MCF 10A (cell line): ENCODE results near the gene NFIB. TPM values are rescaled to one million over a fixed set of nuclear protein-coding genes. Genes with fewer than 3 reads are reported as not detected.
A peak's percentile ranks its signal among the peaks of the same experiment; 100 is the strongest.

ENCODE experiments used
- BruUV-seq: library from RNA; stranded (reverse); fragments of 400-500 nt; replicated peaks from 2 replicates; lab custom pipeline; 2021; lab: Mats Ljungman, UMichigan
- CTCF ChIA-PET: fragments of 300-600 bp; sonication (Branson Sonifier 250); formaldehyde crosslinking; extraction: SDS; loops from one replicate; lab custom pipeline; 2021; ENCODE audit warnings: antibody characterized with exemption, inconsistent platforms; lab: Yijun Ruan, JAX
- POLR2A ChIA-PET: fragments of 300-600, 350-650 bp; sonication (Branson Sonifier 250); formaldehyde crosslinking; extraction: SDS; loops from one replicate; lab custom pipeline; 2020; ENCODE audit warnings: antibody characterized with exemption, inconsistent platforms; lab: Yijun Ruan, JAX
- DNase-seq: peaks from one replicate; pipeline ENCODE4 v3.0.0-alpha.2; 2018; ENCODE audit not compliant: unreplicated experiment
- H3K27ac Mint-ChIP-seq: one replicate; pipeline ENCODE4 v1.8.0; 2022; ENCODE audit warnings: mild to moderate bottlenecking, low read depth, mixed read lengths; ENCODE audit not compliant: unreplicated experiment
- H3K27me3 Mint-ChIP-seq: one replicate; pipeline ENCODE4 v1.8.0; 2022; ENCODE audit warnings: mixed read lengths; ENCODE audit not compliant: insufficient read depth, unreplicated experiment
- H3K36me3 Mint-ChIP-seq: one replicate; pipeline ENCODE4 v1.8.0; 2022; ENCODE audit warnings: mild to moderate bottlenecking, moderate library complexity, mixed read lengths; ENCODE audit not compliant: insufficient read depth, unreplicated experiment
- H3K4me1 Mint-ChIP-seq: one replicate; pipeline ENCODE4 v1.8.0; 2022; ENCODE audit warnings: mixed read lengths; ENCODE audit not compliant: insufficient read depth, unreplicated experiment
- H3K4me3 Mint-ChIP-seq: one replicate; pipeline ENCODE4 v1.8.0; 2022; ENCODE audit warnings: mild to moderate bottlenecking, moderate library complexity, mixed read lengths; ENCODE audit not compliant: unreplicated experiment
- H3K9me3 Mint-ChIP-seq: one replicate; pipeline ENCODE4 v1.8.0; 2022; ENCODE audit warnings: mixed read lengths; ENCODE audit not compliant: unreplicated experiment
- intact Hi-C: fragments of 100-400 bp; cut with micrococcal nuclease; formaldehyde crosslinking; loops from 2 replicates; pipeline ENCODE4 v1.14.1; 2022
- total RNA-seq: library from RNA; stranded (reverse); gene quantifications from 2 replicates; pipeline ENCODE4 v1.2.3, GENCODE V29; 2022
- TF ChIP-seq, protein P1 (sequence below): fragments of 200-600 bp; IDR thresholded peaks from one replicate; pipeline ENCODE4 v1.8.0; 2022; ENCODE audit warnings: antibody characterized with exemption, mild to moderate bottlenecking; ENCODE audit not compliant: unreplicated experiment

NFIB gene
- total RNA-seq, 1 experiment from 2014 or later = 70.8 TPM

DNA sequence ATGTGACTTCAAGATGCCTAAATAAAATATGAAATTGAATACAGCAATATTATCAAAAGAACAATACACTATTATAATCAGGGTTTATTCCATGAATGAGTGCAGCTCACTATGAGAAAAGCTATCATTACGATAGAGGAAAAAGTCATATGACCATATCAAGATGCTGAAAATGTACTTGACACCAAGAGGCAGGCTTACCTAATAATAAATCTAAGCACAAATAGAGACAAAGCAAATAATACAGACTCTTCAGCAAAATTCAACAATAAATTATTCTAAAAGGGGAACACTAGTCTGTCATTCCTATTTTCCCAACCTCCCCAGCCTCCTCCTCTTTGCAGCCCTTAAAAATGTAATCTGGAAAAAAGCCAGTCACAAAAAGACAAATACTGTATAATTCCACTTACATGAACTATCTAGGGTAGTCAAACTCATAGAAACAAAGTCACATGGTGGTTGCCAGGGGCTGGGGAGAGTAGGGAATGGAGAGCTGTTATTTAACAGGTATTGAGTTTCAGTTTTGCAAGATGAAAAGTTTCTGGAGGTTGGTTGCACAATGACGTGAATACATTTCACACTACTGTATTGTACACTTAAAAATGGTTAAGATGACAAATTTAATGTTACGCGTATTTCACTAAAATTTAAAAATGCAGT is 148.4 kb downstream of the NFIB start:
- H3K36me3 Mint-ChIP-seq = peaks cover 9% of the 10 kb centered on the region
- intact Hi-C loops = no loop called here

DNA sequence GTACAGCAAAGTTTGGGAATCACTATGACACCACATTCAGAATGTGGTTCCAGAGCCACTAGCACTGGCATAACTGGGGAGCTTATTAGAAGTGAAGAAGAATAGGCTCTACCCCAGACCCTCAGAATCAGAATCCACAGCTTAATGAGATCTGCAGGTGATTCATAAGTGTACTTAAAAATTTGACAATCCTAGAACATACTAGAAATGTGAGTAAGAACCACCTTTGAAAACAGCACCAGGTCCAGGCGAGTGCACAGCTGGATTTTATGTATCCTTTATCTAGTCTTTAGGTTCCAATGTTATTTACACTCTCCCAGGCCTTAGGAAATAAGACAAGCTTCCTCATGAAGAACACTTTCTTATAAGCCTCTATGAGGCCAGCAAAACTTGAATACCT is 149.0 kb downstream of the NFIB start:
- CTCF ChIA-PET = interaction anchor here (0.6 to 1.1 kb wide), 4 partner anchors 145 to 737 kb away, joined by 3 read pairs; no protein-coding TSS in a partner anchor
- H3K27ac Mint-ChIP-seq = peak overlapping the region; percentile 54
- no peaks in the 10 kb centered on the region for H3K27me3 Mint-ChIP-seq
- H3K9me3 Mint-ChIP-seq = no peaks in the 10 kb centered on the region
- H3K36me3 Mint-ChIP-seq = peaks cover 9% of the 10 kb centered on the region
- POLR2A ChIA-PET = interaction anchor here (0.6 to 2.0 kb wide), 15 partner anchors 8 to 265 kb away, joined by 3 to 9 read pairs (median 4); no protein-coding TSS in a partner anchor
- H3K4me3 Mint-ChIP-seq = no peak overlapping the region
- BruUV-seq = no TSS peak
- TF ChIP-seq, protein P1, sequence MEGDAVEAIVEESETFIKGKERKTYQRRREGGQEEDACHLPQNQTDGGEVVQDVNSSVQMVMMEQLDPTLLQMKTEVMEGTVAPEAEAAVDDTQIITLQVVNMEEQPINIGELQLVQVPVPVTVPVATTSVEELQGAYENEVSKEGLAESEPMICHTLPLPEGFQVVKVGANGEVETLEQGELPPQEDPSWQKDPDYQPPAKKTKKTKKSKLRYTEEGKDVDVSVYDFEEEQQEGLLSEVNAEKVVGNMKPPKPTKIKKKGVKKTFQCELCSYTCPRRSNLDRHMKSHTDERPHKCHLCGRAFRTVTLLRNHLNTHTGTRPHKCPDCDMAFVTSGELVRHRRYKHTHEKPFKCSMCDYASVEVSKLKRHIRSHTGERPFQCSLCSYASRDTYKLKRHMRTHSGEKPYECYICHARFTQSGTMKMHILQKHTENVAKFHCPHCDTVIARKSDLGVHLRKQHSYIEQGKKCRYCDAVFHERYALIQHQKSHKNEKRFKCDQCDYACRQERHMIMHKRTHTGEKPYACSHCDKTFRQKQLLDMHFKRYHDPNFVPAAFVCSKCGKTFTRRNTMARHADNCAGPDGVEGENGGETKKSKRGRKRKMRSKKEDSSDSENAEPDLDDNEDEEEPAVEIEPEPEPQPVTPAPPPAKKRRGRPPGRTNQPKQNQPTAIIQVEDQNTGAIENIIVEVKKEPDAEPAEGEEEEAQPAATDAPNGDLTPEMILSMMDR = no peak
- intact Hi-C loops = no loop called here
- peaks cover 15% of the 10 kb centered on the region for H3K4me1 Mint-ChIP-seq
- no peak for DNase-seq

More for the DNA sequence above, 148.4 kb downstream of the NFIB start:
- Mint-ChIP-seq H3K27ac (peak overlapping the region; percentile 54), H3K4me3 (no peak overlapping the region), H3K4me1 (peaks cover 15% of the 10 kb centered on the region), H3K27me3 (no peaks in the 10 kb centered on the region), H3K9me3 (no peaks in the 10 kb centered on the region)
- no TSS peak for BruUV-seq
- CTCF ChIA-PET = interaction anchor here (0.6 to 1.1 kb wide), 4 partner anchors 144 to 737 kb away, joined by 3 read pairs; no protein-coding TSS in a partner anchor
- peak; percentile 72 for DNase-seq
- TF ChIP-seq, protein P1 = no peak
- POLR2A ChIA-PET = interaction anchor here (0.6 to 2.0 kb wide), 15 partner anchors 9 to 265 kb away, joined by 3 to 9 read pairs (median 4); no protein-coding TSS in a partner anchor

DNA sequence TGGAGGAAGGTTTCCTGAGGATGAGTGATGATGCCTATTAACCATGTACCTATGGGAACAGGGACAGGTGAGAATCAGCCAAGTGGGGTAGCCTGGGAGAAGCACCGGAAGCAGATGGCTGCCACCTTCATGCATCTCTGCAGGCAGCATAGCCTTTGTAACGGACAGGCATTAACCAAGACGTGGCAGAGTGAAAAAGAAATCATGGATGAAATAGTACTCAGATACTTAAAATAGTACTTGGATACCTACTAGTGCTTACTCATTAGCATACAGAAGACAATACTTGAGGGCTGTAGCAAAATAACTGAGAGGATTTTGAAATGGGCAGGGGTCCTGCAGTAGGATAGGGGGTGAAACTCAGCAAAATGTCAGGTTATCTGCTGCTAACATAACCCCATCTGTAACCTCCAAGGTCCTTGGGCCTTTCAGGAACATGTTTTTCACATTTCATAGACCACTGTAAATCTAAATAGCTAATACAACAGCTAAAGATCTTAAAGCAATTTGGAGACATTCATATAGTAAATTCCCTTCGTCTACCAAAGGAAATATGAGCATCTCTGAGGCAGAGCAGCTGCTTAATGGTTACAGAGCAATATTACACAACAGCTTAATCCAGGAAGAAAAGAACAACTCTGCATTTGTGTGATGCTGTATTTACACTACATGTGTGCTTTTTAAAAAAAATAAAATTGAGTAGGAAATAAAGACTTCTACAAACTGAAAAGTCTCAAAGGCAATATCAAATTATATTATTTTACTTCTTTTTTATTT is 154.3 kb downstream of the NFIB start:
- Mint-ChIP-seq H3K36me3 (no peaks in the 10 kb centered on the region), H3K27ac (no peak overlapping the region), H3K9me3 (peaks cover 7% of the 10 kb centered on the region), H3K4me1 (peaks cover 12% of the 10 kb centered on the region), H3K4me3 (no peak overlapping the region), H3K27me3 (no peaks in the 10 kb centered on the region)
- POLR2A ChIA-PET = interaction anchor here (0.5 to 0.6 kb wide), 2 partner anchors 95 to 226 kb away, joined by 3 read pairs; no protein-coding TSS in a partner anchor
- BruUV-seq = no TSS peak
- no peak for DNase-seq
- TF ChIP-seq, protein P1 = no peak
- intact Hi-C loops = no loop called here
- CTCF ChIA-PET = interaction anchor here (0.6 to 1.0 kb wide), 2 partner anchors 189 to 241 kb away, joined by 3 read pairs; no protein-coding TSS in a partner anchor

DNA sequence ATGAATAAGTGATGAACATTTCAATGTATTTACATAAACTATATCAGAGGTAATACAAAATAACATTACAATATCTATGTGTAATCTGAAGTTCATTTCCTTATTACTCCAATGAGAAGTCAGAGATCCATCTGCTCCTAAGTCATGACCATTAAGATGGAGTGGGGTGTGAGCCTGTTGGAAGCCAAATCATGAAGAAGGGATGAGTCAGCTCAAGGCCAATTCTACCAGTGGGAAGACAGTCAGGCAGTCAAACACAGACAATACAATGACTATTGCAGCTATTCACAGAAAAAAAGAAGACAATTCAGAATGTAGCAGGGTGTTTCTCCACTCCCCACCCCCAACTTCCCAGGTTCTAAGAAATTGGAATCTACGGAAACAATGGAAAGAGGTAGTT is 155.0 kb downstream of the NFIB start:
- no peak overlapping the region for H3K4me3 Mint-ChIP-seq
- peak; percentile 58 for DNase-seq
- intact Hi-C loops = no loop called here
- no peaks in the 10 kb centered on the region for H3K27me3 Mint-ChIP-seq
- CTCF ChIA-PET = interaction anchor here (0.6 kb wide), 1 partner anchor 985 kb away, joined by 3 read pairs; no protein-coding TSS in a partner anchor
- H3K27ac Mint-ChIP-seq = no peak overlapping the region
- POLR2A ChIA-PET = no interaction called here
- H3K4me1 Mint-ChIP-seq = peaks cover 12% of the 10 kb centered on the region
- TF ChIP-seq, protein P1 = no peak
- peaks cover 7% of the 10 kb centered on the region for H3K9me3 Mint-ChIP-seq
- H3K36me3 Mint-ChIP-seq = no peaks in the 10 kb centered on the region
- BruUV-seq = no TSS peak
